H1 (cell line): Measurements from ENCODE around the gene KIF26B. TPM values are rescaled to one million over a fixed set of nuclear protein-coding genes. Genes with fewer than 3 reads are reported as not detected.

Source experiments
- CTCF ChIA-PET: fragments of 300-600 bp; sonication (Branson Sonifier 250); formaldehyde crosslinking; loops from one replicate; lab custom pipeline; 2021; ENCODE audit not compliant: partially characterized antibody; lab: Charles Lee
- POLR2A ChIA-PET: fragments of 300-600 bp; sonication (Branson Sonifier 250); formaldehyde crosslinking; loops from one replicate; lab custom pipeline; 2021; ENCODE audit warnings: inconsistent platforms; ENCODE audit not compliant: partially characterized antibody; lab: Charles Lee
- DNase-seq, 2 experiments: peaks; one replicate each; pipeline versions ENCODE4 v3.0.0 to v3.0.0-alpha.2; 2010 to 2022; ENCODE audit warnings: low spot score in 2 of 2, low read depth in 1 of 2, mixed read lengths in 1 of 2
- FAIRE-seq: peaks from 2 replicates; lab custom pipeline; 2011; peaks lifted over from hg19 to GRCh38; lab: Jason Lieb, UNC
- H2AFZ ChIP-seq: 2 replicates; pipeline ENCODE4 v1.8.1; 2012; ENCODE audit warnings: low read length, inconsistent platforms
- H2AK5ac ChIP-seq: 2 replicates; pipeline ENCODE4 v1.6.1; 2013; ENCODE audit warnings: low read depth, low read length
- H2BK120ac ChIP-seq: replicated peaks from 2 replicates; pipeline ENCODE3; 2013; ENCODE audit warnings: low read depth, low read length, inconsistent platforms
- H2BK12ac ChIP-seq: 2 replicates; pipeline ENCODE4 v1.6.1; 2013; ENCODE audit warnings: low read depth, low read length
- H2BK15ac ChIP-seq: 2 replicates; pipeline ENCODE4 v1.6.1; 2013; ENCODE audit warnings: low read length
- H2BK20ac ChIP-seq: 2 replicates; pipeline ENCODE4 v1.6.1; 2013; ENCODE audit warnings: low read length
- H2BK5ac ChIP-seq: 2 replicates; pipeline ENCODE4 v1.6.1; 2013; ENCODE audit warnings: low read depth, low read length
- H3K14ac ChIP-seq: 2 replicates; pipeline ENCODE4 v1.6.1; 2013; ENCODE audit warnings: inconsistent platforms; ENCODE audit not compliant: insufficient read length
- H3K18ac ChIP-seq: 2 replicates; pipeline ENCODE4 v1.6.1; 2013; ENCODE audit warnings: low read length; ENCODE audit errors: extremely low read depth
- H3K23ac ChIP-seq: 2 replicates; pipeline ENCODE4 v1.6.1; 2013; ENCODE audit warnings: inconsistent platforms; ENCODE audit not compliant: insufficient read length
- H3K23me2 ChIP-seq: 2 replicates; pipeline ENCODE4 v1.6.1; 2013; ENCODE audit warnings: low read depth, low read length
- H3K27ac ChIP-seq: 2 replicates; pipeline ENCODE4 v1.6.1; 2011; ENCODE audit warnings: low read depth, low read length, inconsistent platforms
- H3K27me3 ChIP-seq, 4 experiments: replicated peaks in 1 of 4; 1 replicate in 1 of 4; 2 replicates in 3 of 4; pipeline versions ENCODE4 v1.6.1 to v1.8.1; 2011 to 2013; ENCODE audit warnings: low read length in 3 of 4, mild to moderate bottlenecking in 3 of 4, inconsistent platforms in 2 of 4, mixed read lengths in 2 of 4, moderate library complexity in 1 of 4; ENCODE audit not compliant: control insufficient read depth in 3 of 4, insufficient read depth in 3 of 4; ENCODE audit errors: extremely low read depth in 1 of 4
- H3K36me3 ChIP-seq, 4 experiments: 2 replicates each; pipeline versions ENCODE4 v1.6.1 to v1.8.1; 2011 to 2013; ENCODE audit warnings: mild to moderate bottlenecking in 4 of 4, low read length in 3 of 4, moderate library complexity in 2 of 4, control low read depth in 1 of 4, inconsistent platforms in 1 of 4; ENCODE audit not compliant: insufficient read depth in 4 of 4, control insufficient read depth in 2 of 4
- H3K4ac ChIP-seq: replicated peaks from 2 replicates; pipeline ENCODE3; 2013; ENCODE audit warnings: low read length, low read depth, mixed read lengths, inconsistent platforms; ENCODE audit not compliant: insufficient read length
- H3K4me1 ChIP-seq, 4 experiments: replicated peaks in 1 of 4; 1 replicate in 1 of 4; 2 replicates in 3 of 4; pipeline versions ENCODE4 v1.6.1 to v1.8.1; 2011 to 2013; ENCODE audit warnings: low read length in 3 of 4, inconsistent platforms in 2 of 4, mixed read lengths in 1 of 4; ENCODE audit not compliant: insufficient read depth in 4 of 4, control insufficient read depth in 3 of 4
- H3K4me2 ChIP-seq, 2 experiments: 2 replicates each; pipeline versions ENCODE4 v1.6.1 to v1.8.1; 2011 to 2013; ENCODE audit warnings: low read depth in 2 of 2, low read length in 2 of 2, control low read depth in 1 of 2, inconsistent platforms in 1 of 2, mild to moderate bottlenecking in 1 of 2; ENCODE audit not compliant: insufficient read depth in 1 of 2
- H3K4me3 ChIP-seq, 4 experiments: fragments of 200-600, 300-600 bp in 1 of 4; sonication (generic), shearing (Covaris generic), sonication (Bioruptor Twin) in 1 of 4; 2 replicates each; pipeline versions ENCODE4 v1.5.1 to v1.8.1; 2011 to 2016; ENCODE audit warnings: low read length in 4 of 4, low read depth in 3 of 4, control low read depth in 2 of 4, inconsistent platforms in 2 of 4, mild to moderate bottlenecking in 2 of 4, mixed read lengths in 1 of 4, moderate library complexity in 1 of 4; ENCODE audit not compliant: insufficient read depth in 2 of 4; ENCODE audit errors: extremely low read depth in 1 of 4
- H3K56ac ChIP-seq: replicated peaks from 2 replicates; pipeline ENCODE3; 2013; ENCODE audit warnings: low read depth, mild to moderate bottlenecking, mixed read lengths, low read length, inconsistent platforms; ENCODE audit not compliant: insufficient read length
- H3K79me1 ChIP-seq: 2 replicates; pipeline ENCODE4 v1.6.1; 2013; ENCODE audit warnings: low read depth, low read length, control low read depth
- H3K79me2 ChIP-seq, 2 experiments: 2 replicates each; pipeline versions ENCODE4 v1.6.1 to v1.8.1; 2012 to 2013; ENCODE audit warnings: low read length in 2 of 2, mild to moderate bottlenecking in 2 of 2, inconsistent platforms in 1 of 2; ENCODE audit not compliant: insufficient read depth in 2 of 2, control insufficient read depth in 1 of 2
- H3K9ac ChIP-seq, 4 experiments: replicated peaks in 1 of 4; 1 replicate in 1 of 4; 2 replicates in 3 of 4; pipeline versions ENCODE4 v1.6.1 to v1.8.1; 2011 to 2013; ENCODE audit warnings: low read depth in 3 of 4, low read length in 3 of 4, control low read depth in 2 of 4, mild to moderate bottlenecking in 2 of 4, moderate library complexity in 2 of 4, inconsistent platforms in 1 of 4; ENCODE audit errors: extremely low read depth in 1 of 4
- H3K9me3 ChIP-seq, 2 experiments: 2 replicates each; pipeline versions ENCODE4 v1.6.1 to v1.8.1; 2012 to 2013; ENCODE audit warnings: mild to moderate bottlenecking in 2 of 2, moderate library complexity in 2 of 2, control low read depth in 1 of 2, inconsistent platforms in 1 of 2, low read depth in 1 of 2, low read length in 1 of 2, mixed read lengths in 1 of 2; ENCODE audit not compliant: insufficient read depth in 2 of 2
- H4K20me1 ChIP-seq, 2 experiments: replicated peaks in 1 of 2; 2 replicates each; pipeline versions ENCODE3 to v1.8.1; 2011 to 2013; ENCODE audit warnings: inconsistent platforms in 2 of 2, low read length in 2 of 2, mild to moderate bottlenecking in 1 of 2; ENCODE audit not compliant: insufficient read depth in 2 of 2, control insufficient read depth in 1 of 2
- H4K5ac ChIP-seq: 2 replicates; pipeline ENCODE4 v1.6.1; 2013; ENCODE audit warnings: low read length, low read depth, mixed read lengths, inconsistent platforms; ENCODE audit not compliant: insufficient read length
- H4K8ac ChIP-seq: 2 replicates; pipeline ENCODE4 v1.8.0; 2013; ENCODE audit warnings: mild to moderate bottlenecking, moderate library complexity, low read length, inconsistent platforms; ENCODE audit not compliant: insufficient read depth; ENCODE audit errors: extremely low read depth
- H4K91ac ChIP-seq: replicated peaks from 2 replicates; pipeline ENCODE3; 2013; ENCODE audit warnings: low read length, mixed read lengths, inconsistent platforms; ENCODE audit not compliant: insufficient read length
- ASH2L ChIP-seq: fragments of 200-600, 300-600 bp; sonication (generic); IDR thresholded peaks from one replicate; pipeline ENCODE4 v1.7.1; 2017; ENCODE audit warnings: low read length
- CBX8 ChIP-seq: fragments of 300-800, 300-1000 bp; sonication (generic); IDR thresholded peaks from 2 replicates; pipeline ENCODE4 v1.7.1; 2016; ENCODE audit warnings: low read depth, low read length, borderline replicate concordance
- CEBPB ChIP-seq: IDR thresholded peaks from 2 replicates; pipeline ENCODE4 v1.6.1; 2012; ENCODE audit warnings: low read depth, low read length
- CHD2 ChIP-seq: IDR thresholded peaks from 2 replicates; pipeline ENCODE4 v1.6.1; 2012; ENCODE audit warnings: low read length, improper control_type of control experiment
- EZH2 ChIP-seq: fragments of 200-600 bp; sonication (generic); IDR thresholded peaks from 2 replicates; pipeline ENCODE4 v1.7.1; 2012; ENCODE audit warnings: low read depth, mild to moderate bottlenecking, moderate library complexity, low read length, inconsistent platforms; ENCODE audit not compliant: severe bottlenecking
- JUND ChIP-seq: IDR thresholded peaks from 2 replicates; pipeline ENCODE4 v1.6.1; 2011; ENCODE audit warnings: mild to moderate bottlenecking, improper control_type of control experiment, low read length
- KDM4A ChIP-seq: IDR thresholded peaks from one replicate; pipeline ENCODE4 v1.7.1; 2012; ENCODE audit warnings: low read depth, mild to moderate bottlenecking, moderate library complexity, low read length, inconsistent platforms; ENCODE audit not compliant: severe bottlenecking
- MAX ChIP-seq: IDR thresholded peaks from 2 replicates; pipeline ENCODE4 v1.6.1; 2012; ENCODE audit warnings: inconsistent platforms
- POLR2AphosphoS5 ChIP-seq: IDR thresholded peaks from 2 replicates; pipeline ENCODE4 v1.6.1; 2011; ENCODE audit warnings: low read depth, low read length
- RAD21 ChIP-seq, 2 experiments: IDR thresholded peaks in 1 of 2; conservative IDR thresholded peaks in 1 of 2; 2 replicates each; pipeline ENCODE4 v1.6.1; 2011; ENCODE audit warnings: low read depth in 2 of 2, low read length in 2 of 2, improper control_type of control experiment in 1 of 2, inconsistent platforms in 1 of 2, mild to moderate bottlenecking in 1 of 2, moderate library complexity in 1 of 2
- RNF2 ChIP-seq: fragments of 200-900, 300-1000 bp; sonication (generic); IDR thresholded peaks from 2 replicates; pipeline ENCODE4 v1.7.1; 2016; ENCODE audit warnings: borderline replicate concordance, low read depth, mild to moderate bottlenecking, antibody characterized with exemption, low read length; ENCODE audit not compliant: poor library complexity, severe bottlenecking; ENCODE audit errors: missing control alignments
- SUZ12 ChIP-seq: fragments of 200-600 bp; sonication (generic); IDR thresholded peaks from 2 replicates; pipeline ENCODE4 v1.6.1; 2012; ENCODE audit warnings: mild to moderate bottlenecking, inconsistent platforms, low read length, moderate library complexity, mixed read lengths
- TAF1 ChIP-seq: IDR thresholded peaks from 2 replicates; pipeline ENCODE4 v1.6.1; 2011; ENCODE audit warnings: mild to moderate bottlenecking, low read depth, low read length
- ZNF274 ChIP-seq: IDR thresholded peaks from 2 replicates; pipeline ENCODE4 v1.7.0; 2012; ENCODE audit warnings: low read length, borderline replicate concordance; ENCODE audit errors: extremely low read depth
- WGBS, 2 experiments: shearing (Covaris generic) in 1 of 2; methylation state at CpG; one replicate each; pipeline versions ENCODE4 v1.1.6 to v1.1.7; 2013 to 2015; ENCODE audit warnings: low lambda C conversion rate in 2 of 2, mixed read lengths in 2 of 2, inconsistent platforms in 1 of 2, low coverage in 1 of 2, missing lambda C conversion rate in 1 of 2; ENCODE audit not compliant: insufficient replicate concordance in 2 of 2, insufficient coverage in 1 of 2, insufficient read length in 1 of 2; ENCODE audit errors: extremely low coverage in 1 of 2, missing lambda C conversion rate in 1 of 2; 5-methylcytosine and 5-hydroxymethylcytosine counted together
- polyA plus RNA-seq, 7 experiments: library from polyadenylated mRNA; depleted of rRNA in 3 of 7; stranded (reverse) in 5 of 7; unstranded in 2 of 7; fragments of >200 nt in 5 of 7; fragments of 200-250 nt in 2 of 7; gene quantifications; 1 replicate in 5 of 7; 2 replicates in 1 of 7; 4 replicates in 1 of 7; pipeline versions ENCODE4 v1.2.1 to v1.2.3, GENCODE V29; 2011 to 2013; ENCODE audit warnings: missing spikeins in 2 of 7, mixed read lengths in 2 of 7
- total RNA-seq: library from RNA; stranded (reverse); fragmentation: NEBNext Ultra II Directional; extraction: Animal tissue kit (Norgen Biotek cat#: 25700); gene quantifications from 2 replicates; pipeline ENCODE4 v1.2.1, GENCODE V29; 2021

KIF26B gene
- total and polyA plus RNA-seq, 2 of the 8 experiments (the other 6 are each of a cell fraction or from before 2014, with no cell fraction given), result 0.06 to 0.28 TPM

DNA sequence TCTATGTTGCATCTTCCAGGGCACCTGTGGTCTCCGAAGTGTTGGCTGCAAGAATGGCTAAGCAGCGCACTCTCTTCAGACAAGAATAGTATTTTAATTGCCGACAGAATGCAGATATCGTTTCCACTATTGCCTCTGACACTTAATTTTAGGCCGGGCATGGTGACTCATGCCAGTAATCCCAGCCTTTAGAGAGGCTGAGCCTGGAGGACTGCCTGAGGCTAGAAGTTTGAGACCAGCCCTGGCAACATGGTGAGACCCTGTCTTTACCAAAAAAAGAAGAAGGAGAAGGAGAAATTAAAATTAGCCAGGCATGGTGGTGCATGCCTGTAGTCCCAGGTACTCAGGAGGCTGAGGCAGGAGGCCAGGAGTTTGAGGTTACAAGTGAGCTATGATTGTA, 306.9 kb downstream of the KIF26B start:
- H2BK15ac ChIP-seq, result no peak overlapping the region
- ChIA-PET CTCF (interaction anchor here (1.0 to 1.4 kb wide), 2 partner anchors 9 to 32 kb away, joined by 3 to 4 read pairs; no protein-coding TSS in a partner anchor), POLR2A (no interaction called here)
- no peak overlapping the region for H2BK12ac ChIP-seq
- no peaks in the 10 kb centered on the region for H3K4me1 ChIP-seq
- FAIRE-seq (no peak), DNase-seq (no peak)
- H2BK120ac ChIP-seq, result no peak overlapping the region
- H4K8ac ChIP-seq, result no peak overlapping the region
- H4K20me1 ChIP-seq, result peaks cover 0 to 5% of the 10 kb centered on the region in 2 experiments
- no peaks in the 10 kb centered on the region for H3K79me1 ChIP-seq
- H3K27ac ChIP-seq, result no peak overlapping the region
- H3K36me3 ChIP-seq, result no peaks in the 10 kb centered on the region
- no peaks in the 10 kb centered on the region; a peak in 1 of 7 replicates for H3K27me3 ChIP-seq
- peaks cover 4% of the 10 kb centered on the region; the same call in 1 of the 2 replicates for H3K23me2 ChIP-seq
- no peak overlapping the region for H3K18ac ChIP-seq
- H2BK20ac ChIP-seq, result no peak overlapping the region
- H4K91ac ChIP-seq, result no peak overlapping the region
- H3K56ac ChIP-seq, result no peak overlapping the region
- no peak overlapping the region for H2AK5ac ChIP-seq
- H3K4ac ChIP-seq, result no peak overlapping the region
- no peak overlapping the region for H3K23ac ChIP-seq
- H3K14ac ChIP-seq, result no peak overlapping the region
- no peaks in the 10 kb centered on the region for H3K9me3 ChIP-seq
- WGBS, 2 experiments, result 92% methylated on average over 5 of the region's 5 CpGs; no CpG with 5 or more reads in 1 of the 2 experiments
- no peak overlapping the region for H2AFZ ChIP-seq
- no peak overlapping the region for H4K5ac ChIP-seq
- H3K4me3 ChIP-seq, result no peak overlapping the region
- no peak overlapping the region for H3K9ac ChIP-seq
- H2BK5ac ChIP-seq, result no peak overlapping the region
- H3K79me2 ChIP-seq, result no peaks in the 10 kb centered on the region
- no peak overlapping the region for H3K4me2 ChIP-seq
- no peak for TF ChIP-seq ASH2L
- no peak for TF ChIP-seq CEBPB
- no peak for TF ChIP-seq SUZ12
- TF ChIP-seq MAX, result no peak
- TF ChIP-seq CHD2, result no peak
- TF ChIP-seq TAF1, result no peak
- TF ChIP-seq CBX8, result no peak
- no peak for TF ChIP-seq ZNF274
- no peak for TF ChIP-seq RNF2
- TF ChIP-seq KDM4A, result no peak
- no peak for TF ChIP-seq POLR2AphosphoS5
- TF ChIP-seq RAD21 (IDR thresholded peaks at IDR 0.05 in 1 of 2, conservative IDR thresholded peaks at IDR 0.05 in 1 of 2; ENCODE audit: low read depth in 2 of 2, low read length in 2 of 2), result no peak
- TF ChIP-seq EZH2, result no peak
- no peak for TF ChIP-seq JUND
